ENCODE data around the gene RNF5.
"Not testable (repeated sequence)": the region's sequence is repeated elsewhere in the genome, so short reads cannot be mapped to it uniquely, and the experiment has no call there.

Gene RNF5

GRCh38 chr6:32211432-32211831 is 33.2 kb downstream of the RNF5 start:
- DNase-seq: not testable (repeated sequence)

DNA sequence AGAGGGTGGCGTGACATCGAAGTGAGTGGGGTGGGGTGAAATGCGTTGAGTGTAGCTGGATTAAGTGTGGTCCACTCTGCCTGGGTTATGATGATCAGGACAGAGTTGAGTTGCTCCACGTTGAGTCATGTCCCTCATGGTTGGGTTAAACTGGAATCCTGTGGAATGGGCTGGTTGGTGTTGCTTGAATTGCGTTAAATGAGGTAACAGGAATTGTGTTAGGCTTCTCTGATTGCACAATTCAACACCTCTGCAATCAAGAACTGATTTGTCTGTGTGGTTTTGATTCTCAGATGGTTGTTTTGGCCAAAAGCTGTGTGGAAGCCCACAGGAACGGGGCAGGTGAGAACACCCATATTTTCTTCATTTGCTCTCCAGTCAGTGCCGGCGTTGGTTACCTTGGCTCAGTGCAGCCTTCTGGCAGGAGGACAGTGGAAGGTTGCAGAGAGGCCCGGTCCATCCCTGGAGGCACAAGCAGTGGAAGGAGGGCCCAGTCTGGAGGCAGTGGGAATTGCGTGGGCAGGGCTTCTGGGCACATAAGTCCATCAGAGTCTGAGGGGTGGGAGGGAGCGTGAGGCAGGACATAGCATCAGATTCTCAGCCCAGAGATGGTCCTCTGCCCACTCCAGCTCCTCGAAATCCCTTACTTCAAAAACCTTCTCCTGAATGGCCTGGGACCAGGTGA is 34.0 kb downstream of the RNF5 start:
- DNase-seq: no peak

DNA sequence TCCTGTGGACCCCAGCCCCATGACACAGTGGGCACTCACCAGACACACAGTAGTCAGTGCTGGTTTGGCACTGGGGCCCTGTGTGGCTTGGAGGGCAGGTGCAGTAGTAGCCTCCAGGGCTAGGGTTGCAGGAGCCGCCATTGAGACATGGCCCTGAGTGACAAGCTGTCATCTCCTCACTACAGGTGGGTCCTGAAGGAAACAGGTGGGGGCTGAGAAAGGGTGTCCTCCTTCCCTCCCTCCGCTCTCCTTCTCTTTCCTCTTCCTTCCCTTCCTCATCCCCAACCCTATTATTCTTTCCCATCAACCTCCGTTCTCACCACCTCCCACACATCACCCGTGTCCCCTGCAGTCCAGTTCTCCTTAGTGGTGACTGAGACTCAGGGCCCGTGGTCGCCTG is 35.4 kb downstream of the RNF5 start:
- DNase-seq: no peak

GRCh38 chr6:32214126-32214525 is 35.9 kb downstream of the RNF5 start:
- no peak for DNase-seq

GRCh38 chr6:32215617-32216016 is 37.4 kb downstream of the RNF5 start:
- DNase-seq: no peak

- DNase-seq: no peak
These were observed 38.1 kb downstream of the RNF5 start for GRCh38 chr6:32216285-32216684.

- no peak for DNase-seq
These were observed 38.8 kb downstream of the RNF5 start for GRCh38 chr6:32216998-32217397.

GRCh38 chr6:32218167-32218566 is 40.0 kb downstream of the RNF5 start:
- DNase-seq: no peak

- no peak for DNase-seq
These were observed 41.8 kb downstream of the RNF5 start for GRCh38 chr6:32220021-32220420.

DNA sequence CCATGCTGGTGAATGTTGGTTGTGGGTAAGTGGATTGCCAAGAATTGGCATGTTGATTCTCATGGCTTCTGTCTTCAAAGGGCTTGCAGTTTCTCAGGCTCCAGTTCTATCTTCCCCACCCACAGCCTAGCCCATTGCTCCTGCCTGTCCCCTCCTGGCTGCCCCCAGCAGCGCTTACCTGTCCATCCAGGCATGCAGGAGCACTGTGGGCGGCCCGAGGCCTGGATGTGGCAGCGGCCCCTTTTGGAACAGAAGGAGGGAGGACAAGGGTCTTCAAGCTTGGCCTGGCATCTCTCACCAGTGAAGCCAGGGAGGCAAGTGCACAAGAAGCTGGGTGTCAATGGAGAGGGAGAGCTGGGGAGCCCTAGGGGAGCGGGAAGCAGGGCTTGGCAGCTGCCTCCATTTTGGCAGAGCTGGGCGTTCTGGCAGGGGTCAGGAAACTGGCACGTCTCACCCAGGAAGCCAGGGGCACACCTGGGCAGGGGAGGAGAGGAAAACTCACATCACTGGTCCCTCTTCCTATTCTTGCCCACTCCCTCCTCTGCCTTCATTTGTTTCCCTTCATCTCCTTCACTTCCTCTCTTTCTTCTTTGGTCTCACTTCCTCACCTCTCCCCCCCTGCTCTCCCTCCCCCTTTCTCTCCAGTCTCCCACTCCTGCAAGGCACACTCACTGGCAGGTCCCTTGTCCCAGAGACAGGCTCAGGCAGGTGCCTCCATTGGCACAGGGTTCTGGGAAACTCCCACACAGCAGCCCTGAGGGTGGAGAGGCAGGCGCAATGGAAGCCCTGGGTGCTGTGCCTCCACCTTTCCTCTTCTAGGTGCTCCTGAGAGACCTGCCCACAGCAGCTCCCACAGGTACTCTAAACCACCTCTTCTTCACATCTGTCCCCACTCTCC is 44.4 kb downstream of the RNF5 start:
- DNase-seq: no peak

GRCh38 chr6:32223258-32224235 is 45.3 kb downstream of the RNF5 start, which contains the start of gene NOTCH4:
Gene NOTCH4, minus strand, starts transcription at chr6:32224067. Its CDS starts 139 bp downstream, at chr6:32223928.
- DNase-seq: no peak

GRCh38 chr6:32224696-32225095 is 46.5 kb downstream of the RNF5 start:
- no peak for DNase-seq

DNA sequence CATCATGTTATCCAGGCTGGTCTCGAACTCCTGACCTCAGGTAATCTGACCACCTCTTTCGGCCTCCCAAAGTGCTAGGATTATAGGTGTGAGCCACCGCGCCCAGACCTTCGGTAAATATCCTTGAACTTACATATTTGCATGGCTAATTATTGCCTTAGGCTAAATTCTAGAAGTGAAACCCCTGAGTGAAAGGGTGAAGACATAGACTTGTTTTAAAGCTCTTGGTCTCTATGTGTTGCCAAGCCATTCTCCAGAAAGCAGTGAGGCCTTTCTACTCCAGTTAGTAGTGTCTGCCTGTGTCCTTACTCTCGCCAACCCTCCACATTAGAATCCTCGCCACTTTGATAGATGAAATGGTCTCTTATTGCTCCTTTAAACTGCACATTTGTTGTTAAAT is 48.2 kb downstream of the RNF5 start:
- DNase-seq: peak; percentile 4
